PFSK-1 (cell line): ENCODE results near the gene CDH1.

Source experiments
- FOXP2 ChIP-seq: optimal IDR thresholded peaks from 2 replicates; pipeline ENCODE3; 2011; ENCODE audit warnings: borderline replicate concordance, control low read depth, inconsistent platforms; ENCODE audit not compliant: insufficient read depth; ENCODE audit errors: extremely low read length, extremely low read depth
- POLR2AphosphoS5 ChIP-seq: IDR thresholded peaks from 2 replicates; pipeline ENCODE4 v1.6.1; 2012; ENCODE audit warnings: low read depth, mild to moderate bottlenecking, control low read depth, low read length, moderate library complexity
- SIN3A ChIP-seq: IDR thresholded peaks from 2 replicates; pipeline ENCODE4 v1.6.1; 2012; ENCODE audit warnings: mild to moderate bottlenecking, low read length, moderate library complexity, borderline replicate concordance; ENCODE audit not compliant: insufficient read depth
- TAF1 ChIP-seq: IDR thresholded peaks from 2 replicates; pipeline ENCODE4 v1.6.1; 2012; ENCODE audit warnings: low read length, control low read depth, borderline replicate concordance; ENCODE audit not compliant: insufficient read depth
- TF ChIP-seq, protein P1 (sequence below), 2 experiments: IDR thresholded peaks; 2 replicates each; pipeline versions ENCODE4 v1.6.1 to v1.8.0; 2011 to 2012; ENCODE audit warnings: low read depth in 2 of 2, low read length in 2 of 2, control low read depth in 1 of 2, inconsistent platforms in 1 of 2, mild to moderate bottlenecking in 1 of 2, moderate library complexity in 1 of 2; ENCODE audit not compliant: insufficient read depth in 1 of 2

DNA sequence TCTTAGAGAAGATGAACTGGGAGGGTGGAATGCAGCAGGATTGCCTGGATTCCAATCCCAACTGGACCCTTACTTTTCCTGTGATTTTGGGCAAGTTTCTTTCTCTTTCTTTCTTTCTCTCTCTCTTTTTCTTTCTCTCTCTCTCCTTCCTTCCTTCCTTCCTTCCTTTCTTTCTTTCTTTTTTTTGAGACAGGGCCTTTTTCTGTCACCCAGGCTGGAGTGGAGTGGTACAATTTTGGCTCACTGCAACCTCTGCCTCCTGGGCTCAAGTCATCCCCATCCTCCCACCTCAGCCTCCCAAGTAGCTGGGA, 20.5 kb downstream of the CDH1 start:
- TF ChIP-seq SIN3A (no peak), POLR2AphosphoS5 (no peak), TAF1 (no peak), FOXP2 (no peak)
- TF ChIP-seq, protein P1, sequence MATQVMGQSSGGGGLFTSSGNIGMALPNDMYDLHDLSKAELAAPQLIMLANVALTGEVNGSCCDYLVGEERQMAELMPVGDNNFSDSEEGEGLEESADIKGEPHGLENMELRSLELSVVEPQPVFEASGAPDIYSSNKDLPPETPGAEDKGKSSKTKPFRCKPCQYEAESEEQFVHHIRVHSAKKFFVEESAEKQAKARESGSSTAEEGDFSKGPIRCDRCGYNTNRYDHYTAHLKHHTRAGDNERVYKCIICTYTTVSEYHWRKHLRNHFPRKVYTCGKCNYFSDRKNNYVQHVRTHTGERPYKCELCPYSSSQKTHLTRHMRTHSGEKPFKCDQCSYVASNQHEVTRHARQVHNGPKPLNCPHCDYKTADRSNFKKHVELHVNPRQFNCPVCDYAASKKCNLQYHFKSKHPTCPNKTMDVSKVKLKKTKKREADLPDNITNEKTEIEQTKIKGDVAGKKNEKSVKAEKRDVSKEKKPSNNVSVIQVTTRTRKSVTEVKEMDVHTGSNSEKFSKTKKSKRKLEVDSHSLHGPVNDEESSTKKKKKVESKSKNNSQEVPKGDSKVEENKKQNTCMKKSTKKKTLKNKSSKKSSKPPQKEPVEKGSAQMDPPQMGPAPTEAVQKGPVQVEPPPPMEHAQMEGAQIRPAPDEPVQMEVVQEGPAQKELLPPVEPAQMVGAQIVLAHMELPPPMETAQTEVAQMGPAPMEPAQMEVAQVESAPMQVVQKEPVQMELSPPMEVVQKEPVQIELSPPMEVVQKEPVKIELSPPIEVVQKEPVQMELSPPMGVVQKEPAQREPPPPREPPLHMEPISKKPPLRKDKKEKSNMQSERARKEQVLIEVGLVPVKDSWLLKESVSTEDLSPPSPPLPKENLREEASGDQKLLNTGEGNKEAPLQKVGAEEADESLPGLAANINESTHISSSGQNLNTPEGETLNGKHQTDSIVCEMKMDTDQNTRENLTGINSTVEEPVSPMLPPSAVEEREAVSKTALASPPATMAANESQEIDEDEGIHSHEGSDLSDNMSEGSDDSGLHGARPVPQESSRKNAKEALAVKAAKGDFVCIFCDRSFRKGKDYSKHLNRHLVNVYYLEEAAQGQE (IDR thresholded peaks at IDR 0.05; ENCODE audit: insufficient read depth in 1 of 2, low read depth in 2 of 2, low read length in 2 of 2), result no peak
